HepG2 (cell line): Measurements from ENCODE around the gene PTGER3. TPM values are rescaled to one million over a fixed set of nuclear protein-coding genes. Genes with fewer than 3 reads are reported as not detected.

Experiments
- BRCA1 ChIP-seq: sonication (generic); formaldehyde crosslinking; IDR thresholded peaks from 2 replicates; pipeline ENCODE4 v1.4.0; 2020; ENCODE audit warnings: missing genetic modification reagents
- CREB1 ChIP-seq, 2 experiments: fragments of 450-650 bp in 1 of 2; IDR thresholded peaks; 2 replicates each; pipeline ENCODE4 v1.6.1; 2016 to 2017; ENCODE audit warnings: control low read depth in 1 of 2, mild to moderate bottlenecking in 1 of 2, missing compliant biosample characterization in 1 of 2, missing genetic modification characterization in 1 of 2
- HMG20B ChIP-seq: conservative IDR thresholded peaks from 2 replicates; pipeline ENCODE4 v1.6.1; 2016; ENCODE audit warnings: missing genetic modification reagents, missing compliant biosample characterization
- MAX ChIP-seq: IDR thresholded peaks from 2 replicates; pipeline ENCODE4 v1.6.1; 2012; ENCODE audit warnings: inconsistent platforms
- REL ChIP-seq: sonication (generic); formaldehyde crosslinking; conservative IDR thresholded peaks from 2 replicates; pipeline ENCODE4 v1.8.0; 2022; ENCODE audit warnings: mild to moderate bottlenecking, missing genetic modification reagents, moderate library complexity
- THAP8 ChIP-seq: sonication (generic); formaldehyde crosslinking; IDR thresholded peaks from 2 replicates; pipeline ENCODE4 v1.5.1; 2020; ENCODE audit warnings: missing genetic modification reagents, mild to moderate bottlenecking, borderline replicate concordance
- ZNF749 ChIP-seq: sonication (generic); formaldehyde crosslinking; IDR thresholded peaks from 2 replicates; pipeline ENCODE4 v1.8.0; 2022; ENCODE audit warnings: mild to moderate bottlenecking, missing genetic modification reagents, moderate library complexity, borderline replicate concordance
- ZNF782 ChIP-seq: sonication (generic); formaldehyde crosslinking; IDR thresholded peaks from 2 replicates; pipeline ENCODE4 v1.4.0; 2020; ENCODE audit warnings: missing genetic modification reagents, mild to moderate bottlenecking, borderline replicate concordance
- ZNF816 ChIP-seq: sonication (generic); formaldehyde crosslinking; IDR thresholded peaks from 2 replicates; pipeline ENCODE4 v1.8.0; 2022; ENCODE audit warnings: missing genetic modification reagents, mild to moderate bottlenecking, borderline replicate concordance
- ZSCAN22 ChIP-seq: sonication (generic); formaldehyde crosslinking; IDR thresholded peaks from 2 replicates; pipeline ENCODE4 v1.4.0; 2020; ENCODE audit warnings: mild to moderate bottlenecking, missing genetic modification reagents
- polyA plus RNA-seq, 8 experiments: library from polyadenylated mRNA; depleted of rRNA in 3 of 8; stranded (reverse) in 7 of 8; unstranded in 1 of 8; fragments of >200 nt; fragmentation: Illumina TruSeq in 4 of 8; extraction: Trizol in 4 of 8; gene quantifications; 2 replicates each; pipeline versions ENCODE4 v1.2.1 to v1.2.3, GENCODE V29; 2011 to 2016; ENCODE audit warnings: low read depth in 4 of 8, missing spikeins in 1 of 8, mixed read lengths in 1 of 8; ENCODE audit not compliant: insufficient read depth in 1 of 8
- total RNA-seq, 5 experiments: library from RNA; depleted of rRNA; stranded (reverse); fragments of >200 nt; fragmentation: Illumina TruSeq; extraction: Trizol; gene quantifications; 2 replicates each; pipeline ENCODE4 v1.2.3, GENCODE V29; 2016; ENCODE audit warnings: low read depth in 1 of 5
- TF ChIP-seq, protein P1 (sequence below), 2 experiments: sonication (generic) in 1 of 2; formaldehyde crosslinking in 1 of 2; IDR thresholded peaks; 2 replicates each; pipeline versions ENCODE4 v1.4.0 to v1.6.1; 2016 to 2020; ENCODE audit warnings: borderline replicate concordance in 1 of 2, low read depth in 1 of 2, mild to moderate bottlenecking in 1 of 2, missing genetic modification reagents in 1 of 2
- TF ChIP-seq, protein P2 (sequence below): sonication (generic); formaldehyde crosslinking; IDR thresholded peaks from 2 replicates; pipeline ENCODE4 v1.4.0; 2020; ENCODE audit warnings: missing genetic modification reagents, borderline replicate concordance

PTGER3 gene
- total and polyA plus RNA-seq, 2 of the 13 experiments (the other 11 are each of a cell fraction or from before 2014, with no cell fraction given), result 0.01 TPM; not detected in 1

DNA sequence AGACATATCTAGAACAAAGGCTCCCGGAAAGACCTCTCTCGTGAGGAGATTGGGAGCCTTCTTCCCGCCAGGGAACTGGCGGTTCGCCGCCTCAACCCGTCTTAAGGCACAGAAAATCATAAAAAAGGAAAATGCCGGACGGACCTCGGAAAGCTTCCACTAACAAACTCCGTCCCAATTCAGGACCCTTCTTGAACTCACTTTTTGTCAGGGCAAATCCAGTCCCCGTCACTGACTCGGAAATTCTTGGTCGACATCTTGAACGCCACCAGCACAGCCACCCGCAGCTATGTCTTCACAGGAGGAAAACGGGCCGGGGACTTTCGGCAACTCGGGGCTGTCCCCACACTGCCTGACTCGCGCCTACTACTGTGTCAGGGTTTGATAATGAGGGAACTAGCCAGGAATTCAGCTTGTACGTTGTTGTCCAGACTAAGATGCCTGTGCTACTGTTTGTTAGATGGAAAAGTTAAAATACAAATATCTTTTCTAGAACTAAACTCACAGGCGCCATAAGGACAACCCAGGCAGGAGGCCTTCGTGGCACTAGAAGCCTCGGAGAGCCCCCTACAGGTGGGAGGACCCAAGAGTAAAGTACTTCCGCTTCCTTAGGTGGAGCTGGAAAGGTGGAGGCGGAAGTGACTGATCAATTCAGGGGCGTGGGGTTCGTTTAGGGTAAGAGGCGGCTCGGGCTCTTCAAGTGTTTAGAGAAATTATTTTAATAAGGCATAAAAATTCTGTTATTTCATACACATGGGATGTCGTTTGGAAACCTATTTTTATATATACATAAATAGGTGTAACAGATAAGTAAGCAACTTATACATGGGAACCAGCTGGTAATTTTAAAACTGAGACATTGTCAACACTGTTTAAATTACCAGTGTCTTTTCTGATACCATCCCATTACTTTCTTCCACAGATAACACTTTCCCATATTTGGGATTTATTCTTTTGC, 33.4 kb upstream of the PTGER3 start, which contains the start of gene ZRANB2 (continued):
- TF ChIP-seq MAX, result peak; percentile 13; the same call in 1 of the 2 replicates
- no peak for TF ChIP-seq REL (CRISPR knock-in tag)
- TF ChIP-seq, protein P1, sequence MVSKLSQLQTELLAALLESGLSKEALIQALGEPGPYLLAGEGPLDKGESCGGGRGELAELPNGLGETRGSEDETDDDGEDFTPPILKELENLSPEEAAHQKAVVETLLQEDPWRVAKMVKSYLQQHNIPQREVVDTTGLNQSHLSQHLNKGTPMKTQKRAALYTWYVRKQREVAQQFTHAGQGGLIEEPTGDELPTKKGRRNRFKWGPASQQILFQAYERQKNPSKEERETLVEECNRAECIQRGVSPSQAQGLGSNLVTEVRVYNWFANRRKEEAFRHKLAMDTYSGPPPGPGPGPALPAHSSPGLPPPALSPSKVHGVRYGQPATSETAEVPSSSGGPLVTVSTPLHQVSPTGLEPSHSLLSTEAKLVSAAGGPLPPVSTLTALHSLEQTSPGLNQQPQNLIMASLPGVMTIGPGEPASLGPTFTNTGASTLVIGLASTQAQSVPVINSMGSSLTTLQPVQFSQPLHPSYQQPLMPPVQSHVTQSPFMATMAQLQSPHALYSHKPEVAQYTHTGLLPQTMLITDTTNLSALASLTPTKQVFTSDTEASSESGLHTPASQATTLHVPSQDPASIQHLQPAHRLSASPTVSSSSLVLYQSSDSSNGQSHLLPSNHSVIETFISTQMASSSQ (IDR thresholded peaks at IDR 0.05; ENCODE audit: low read depth), result 0 out of 2 replicates have a peak, but pooled peaks have one; percentile 35
- TF ChIP-seq, protein P1 (CRISPR knock-in tag; IDR thresholded peaks at IDR 0.05; ENCODE audit: borderline replicate concordance), result no peak
- no peak for TF ChIP-seq HMG20B
- TF ChIP-seq CREB1 (IDR thresholded peaks at IDR 0.05), result no peak
- peak; percentile 92 for TF ChIP-seq CREB1 (CRISPR knock-in tag; IDR thresholded peaks at IDR 0.05)
- TF ChIP-seq, protein P2, sequence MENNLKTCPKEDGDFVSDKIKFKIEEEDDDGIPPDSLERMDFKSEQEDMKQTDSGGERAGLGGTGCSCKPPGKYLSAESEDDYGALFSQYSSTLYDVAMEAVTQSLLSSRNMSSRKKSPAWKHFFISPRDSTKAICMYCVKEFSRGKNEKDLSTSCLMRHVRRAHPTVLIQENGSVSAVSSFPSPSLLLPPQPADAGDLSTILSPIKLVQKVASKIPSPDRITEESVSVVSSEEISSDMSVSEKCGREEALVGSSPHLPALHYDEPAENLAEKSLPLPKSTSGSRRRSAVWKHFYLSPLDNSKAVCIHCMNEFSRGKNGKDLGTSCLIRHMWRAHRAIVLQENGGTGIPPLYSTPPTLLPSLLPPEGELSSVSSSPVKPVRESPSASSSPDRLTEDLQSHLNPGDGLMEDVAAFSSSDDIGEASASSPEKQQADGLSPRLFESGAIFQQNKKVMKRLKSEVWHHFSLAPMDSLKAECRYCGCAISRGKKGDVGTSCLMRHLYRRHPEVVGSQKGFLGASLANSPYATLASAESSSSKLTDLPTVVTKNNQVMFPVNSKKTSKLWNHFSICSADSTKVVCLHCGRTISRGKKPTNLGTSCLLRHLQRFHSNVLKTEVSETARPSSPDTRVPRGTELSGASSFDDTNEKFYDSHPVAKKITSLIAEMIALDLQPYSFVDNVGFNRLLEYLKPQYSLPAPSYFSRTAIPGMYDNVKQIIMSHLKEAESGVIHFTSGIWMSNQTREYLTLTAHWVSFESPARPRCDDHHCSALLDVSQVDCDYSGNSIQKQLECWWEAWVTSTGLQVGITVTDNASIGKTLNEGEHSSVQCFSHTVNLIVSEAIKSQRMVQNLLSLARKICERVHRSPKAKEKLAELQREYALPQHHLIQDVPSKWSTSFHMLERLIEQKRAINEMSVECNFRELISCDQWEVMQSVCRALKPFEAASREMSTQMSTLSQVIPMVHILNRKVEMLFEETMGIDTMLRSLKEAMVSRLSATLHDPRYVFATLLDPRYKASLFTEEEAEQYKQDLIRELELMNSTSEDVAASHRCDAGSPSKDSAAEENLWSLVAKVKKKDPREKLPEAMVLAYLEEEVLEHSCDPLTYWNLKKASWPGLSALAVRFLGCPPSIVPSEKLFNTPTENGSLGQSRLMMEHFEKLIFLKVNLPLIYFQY (CRISPR knock-in tag), result no peak
- TF ChIP-seq ZNF782 (CRISPR knock-in tag), result no peak
- no peak for TF ChIP-seq ZSCAN22 (CRISPR knock-in tag)
- no peak for TF ChIP-seq BRCA1 (CRISPR knock-in tag)
- no peak; the same call in 1 of the 2 replicates for TF ChIP-seq THAP8 (CRISPR knock-in tag)
- TF ChIP-seq ZNF749, result no peak
- TF ChIP-seq ZNF816 (CRISPR knock-in tag), result no peak
